NCI-H146 (cell line): ENCODE measurements around the gene MRPL36.

Experiments used
- DNase-seq: peaks from one replicate; lab custom pipeline; 2025; lab: John Stamatoyannopoulos, UW

Gene MRPL36

GRCh38 chr5:1764606-1764960, 35.1 kb downstream of the MRPL36 start:
- no peak for DNase-seq

DNA sequence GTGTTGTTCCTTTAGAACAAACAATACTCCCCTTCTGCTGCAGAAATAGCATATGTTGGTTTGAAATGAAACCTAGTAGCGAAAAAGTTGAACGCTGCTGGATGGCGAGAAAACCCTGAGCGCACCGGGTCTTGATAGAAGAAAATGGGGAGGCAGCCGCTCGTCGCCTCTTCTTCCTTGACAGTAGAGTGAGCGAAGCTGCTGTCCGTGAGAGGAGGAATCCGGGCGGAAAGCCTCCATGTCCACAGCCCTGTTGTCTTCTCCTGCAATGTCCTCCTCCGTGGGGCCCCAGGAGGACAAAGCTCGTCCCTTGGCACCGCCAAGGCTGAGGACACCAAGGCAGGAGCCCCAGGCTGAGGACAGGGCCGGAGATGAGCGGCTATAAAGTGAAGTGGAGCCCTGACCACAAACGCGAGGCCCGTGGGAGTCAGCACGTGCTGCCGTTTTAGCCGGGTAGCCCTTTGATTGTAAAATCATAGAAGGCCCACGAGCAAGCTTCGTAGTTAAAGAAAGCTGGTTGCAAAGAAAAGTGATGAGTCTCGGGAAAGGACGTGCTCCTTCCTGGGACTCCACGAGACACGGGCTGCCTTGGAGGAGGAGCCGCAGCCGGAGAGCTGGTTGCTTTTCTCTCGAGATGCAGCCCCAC, 35.6 kb downstream of the MRPL36 start:
- no peak for DNase-seq

DNA sequence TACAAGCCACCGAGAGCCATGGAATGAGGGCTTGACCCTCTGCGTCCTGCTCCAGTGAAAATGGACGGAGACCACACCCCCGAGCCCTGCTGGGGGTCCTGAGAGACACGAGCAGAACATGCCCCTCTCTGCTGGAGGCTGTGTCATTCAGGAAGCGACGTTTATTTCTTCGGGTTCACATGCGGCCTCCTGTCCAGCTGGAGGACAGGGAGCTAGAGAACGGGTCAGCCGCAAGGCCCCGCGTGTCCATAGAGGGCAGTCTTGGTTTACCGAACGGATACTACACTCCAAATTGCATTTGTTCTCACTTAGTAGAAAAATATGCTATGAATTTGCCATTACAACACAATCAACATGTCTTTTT, 36.1 kb downstream of the MRPL36 start:
- DNase-seq: peak; percentile 29

- no peak for DNase-seq
These were observed 36.6 kb downstream of the MRPL36 start for GRCh38 chr5:1762883-1763547.

DNA sequence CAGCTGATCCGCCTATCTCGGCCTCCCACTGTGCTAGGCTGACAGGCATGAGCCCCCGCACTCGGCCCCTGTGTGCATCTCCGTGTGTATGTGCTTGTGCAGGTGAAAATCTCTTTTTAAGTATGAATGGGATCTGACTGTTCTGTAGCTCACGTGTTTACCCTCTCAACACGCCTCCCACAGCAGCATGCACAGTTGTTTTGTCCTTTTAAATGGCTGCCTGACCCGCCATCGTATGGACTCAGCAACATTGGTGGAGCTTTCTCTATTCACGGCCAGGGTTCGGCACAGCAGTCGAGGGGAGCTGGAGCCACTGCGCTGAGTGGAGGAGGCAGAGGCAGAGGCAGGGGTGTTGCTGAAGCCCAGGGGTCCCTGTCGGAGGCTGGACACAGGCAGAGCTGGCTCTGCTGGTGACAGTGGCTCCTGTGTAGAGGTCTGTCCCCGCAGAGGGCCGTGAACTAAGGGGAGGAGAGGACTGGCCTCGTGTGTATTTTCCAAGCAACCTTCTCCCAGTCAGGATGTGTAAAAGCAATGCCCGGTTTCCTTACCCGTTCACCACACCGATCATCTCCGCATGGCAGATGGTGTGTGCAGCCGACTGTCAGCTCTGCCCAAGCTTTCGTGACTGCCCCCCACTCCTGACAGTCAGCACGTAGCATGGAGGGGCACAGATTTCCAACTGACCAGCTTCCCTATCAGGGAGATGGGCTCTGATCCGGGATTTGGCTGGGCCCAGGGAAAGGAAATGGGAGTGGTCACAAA, 37.3 kb downstream of the MRPL36 start:
- DNase-seq: no peak

DNA sequence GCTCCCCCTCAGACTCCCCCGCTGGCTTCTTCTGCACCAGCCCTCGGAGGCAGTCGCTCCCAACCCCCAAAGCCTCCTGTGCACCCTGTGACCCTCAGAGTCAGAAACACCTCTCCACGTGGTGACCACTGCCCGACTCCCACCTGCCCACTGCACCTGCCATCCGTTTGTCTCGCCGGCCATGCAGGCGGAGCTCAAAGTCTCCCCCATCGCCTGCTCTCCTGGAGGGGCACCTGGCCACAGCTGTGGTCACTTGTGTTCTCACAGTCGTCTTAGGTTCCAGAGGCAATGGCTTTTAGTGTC, 38.2 kb downstream of the MRPL36 start:
- no peak for DNase-seq

GRCh38 chr5:1760656-1761452, 38.8 kb downstream of the MRPL36 start:
- DNase-seq: no peak

- no peak for DNase-seq
These were observed 39.4 kb downstream of the MRPL36 start for GRCh38 chr5:1760231-1760630.

GRCh38 chr5:1759378-1759970, 40.2 kb downstream of the MRPL36 start:
- DNase-seq: no peak

DNA sequence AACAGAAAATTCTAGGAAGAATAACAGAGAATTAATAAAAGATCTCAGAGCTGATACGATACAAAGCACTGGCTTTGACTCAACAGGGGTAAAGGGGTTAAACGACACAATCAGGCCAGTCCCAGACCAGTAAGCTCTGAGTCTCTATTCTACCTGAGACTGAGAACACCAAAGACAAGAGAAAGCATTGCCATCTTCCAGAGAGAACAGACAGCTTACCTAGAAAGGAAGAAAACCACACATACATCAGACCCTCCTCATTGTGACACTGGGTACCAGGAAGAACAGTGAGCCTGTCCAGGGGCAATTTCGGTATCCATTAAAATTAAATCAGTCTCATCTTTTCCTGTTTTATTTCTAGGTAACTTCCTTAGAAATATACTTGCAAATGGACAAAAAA, 41.1 kb downstream of the MRPL36 start:
- no peak for DNase-seq

DNA sequence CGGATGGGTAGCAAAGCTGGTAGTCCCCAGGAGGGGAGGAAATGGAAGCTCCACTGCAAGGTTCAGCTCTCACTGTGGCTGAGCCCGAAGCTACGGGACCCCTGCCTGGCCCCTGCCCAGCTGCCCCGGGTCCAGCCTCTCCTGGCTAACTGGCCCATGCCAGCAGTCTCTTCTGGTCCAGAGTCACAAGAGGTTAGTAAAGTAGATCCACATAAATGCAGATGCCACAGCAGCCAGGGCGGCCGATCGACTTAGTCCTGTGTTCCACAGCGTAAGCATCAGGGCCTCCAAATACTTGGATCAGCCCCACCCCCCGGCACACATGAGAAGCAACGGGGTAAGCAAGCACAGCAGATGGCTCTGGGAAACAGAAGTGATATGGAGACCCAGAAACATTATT, 42.1 kb downstream of the MRPL36 start:
- no peak for DNase-seq

DNA sequence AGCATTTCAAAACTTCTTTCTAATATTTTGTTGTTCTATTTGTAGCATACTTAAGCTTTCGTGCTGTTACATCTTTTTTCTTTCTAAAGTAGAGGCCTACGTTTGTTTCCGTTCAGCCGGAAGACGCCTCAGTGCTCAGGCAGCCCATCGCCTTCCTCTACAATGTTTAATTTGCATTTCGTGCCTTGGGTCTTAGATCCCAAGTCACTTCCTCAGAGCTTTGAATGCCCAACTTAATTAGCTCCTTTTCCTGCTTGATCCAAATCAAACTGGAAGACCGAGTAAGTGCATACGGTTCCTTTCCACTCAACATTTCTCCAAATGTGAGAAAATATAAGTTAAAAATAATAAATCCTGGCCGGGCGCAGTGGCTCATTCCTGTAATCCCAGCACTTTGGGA, 43.2 kb downstream of the MRPL36 start:
- no peak for DNase-seq

DNA sequence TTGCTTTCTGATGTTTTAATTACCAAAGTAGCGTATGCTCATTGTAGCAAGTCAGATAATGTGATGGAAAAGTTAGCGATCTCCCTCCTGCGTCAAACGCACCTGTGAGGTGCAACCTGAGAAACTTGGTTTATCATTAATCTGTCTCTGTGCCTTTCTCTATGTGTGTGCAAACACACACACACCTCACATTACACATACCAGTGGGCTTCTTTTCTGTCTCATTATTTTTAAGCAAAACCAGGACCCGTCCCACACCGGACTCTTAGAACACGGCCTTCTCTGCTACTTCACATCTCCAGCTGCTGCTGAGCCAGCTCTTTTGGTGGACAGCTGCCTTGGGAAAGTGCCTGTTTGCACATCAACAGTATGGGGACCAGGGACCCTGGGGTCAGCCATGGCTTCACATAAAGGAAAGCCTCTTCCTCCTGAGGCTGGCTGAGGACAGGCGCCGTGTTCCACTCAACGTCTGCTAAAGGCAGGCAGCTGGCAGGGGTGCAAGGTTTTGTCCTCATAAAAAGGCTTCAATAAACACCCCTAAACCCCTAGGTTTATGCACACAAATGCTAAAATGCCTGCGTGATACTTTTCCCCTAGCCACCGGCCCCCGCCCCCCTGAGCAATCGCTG, 44.2 kb downstream of the MRPL36 start:
- no peak for DNase-seq

DNA sequence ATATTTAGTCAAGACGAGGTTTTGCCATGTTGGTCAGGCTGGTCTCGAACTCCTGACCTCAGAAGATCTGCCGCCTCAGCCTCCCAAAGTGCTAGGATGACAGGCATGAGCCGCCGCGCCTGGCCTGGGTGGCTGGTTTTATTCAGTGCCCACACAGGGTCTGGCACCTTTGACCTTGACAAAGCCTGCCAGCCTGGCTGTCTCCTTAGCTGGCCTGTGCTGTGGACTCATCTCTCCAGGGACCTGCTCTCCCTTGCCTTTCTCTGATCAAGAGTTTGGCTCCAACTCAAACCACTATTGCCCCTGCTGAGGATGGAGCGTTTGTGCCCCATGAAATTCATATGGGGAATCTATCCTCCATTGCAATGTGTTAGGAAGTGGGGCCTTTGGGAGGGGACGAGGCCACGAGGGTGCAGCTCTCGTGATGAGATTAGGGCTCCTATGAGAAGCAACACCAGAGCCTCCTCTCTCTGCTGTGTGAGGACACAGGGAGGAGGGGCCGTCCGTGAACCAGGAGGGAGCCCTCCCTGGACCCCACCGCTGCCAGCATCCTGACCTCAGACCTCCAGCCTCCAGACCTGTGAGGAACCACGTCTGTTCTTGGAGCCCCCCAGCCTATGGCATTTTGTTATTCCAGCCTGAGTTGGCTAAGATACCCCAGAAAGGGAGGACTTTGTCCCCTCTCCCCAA, 45.0 kb downstream of the MRPL36 start:
- DNase-seq: no peak

- DNase-seq: no peak
These were observed 46.1 kb downstream of the MRPL36 start for GRCh38 chr5:1753490-1753889.

DNA sequence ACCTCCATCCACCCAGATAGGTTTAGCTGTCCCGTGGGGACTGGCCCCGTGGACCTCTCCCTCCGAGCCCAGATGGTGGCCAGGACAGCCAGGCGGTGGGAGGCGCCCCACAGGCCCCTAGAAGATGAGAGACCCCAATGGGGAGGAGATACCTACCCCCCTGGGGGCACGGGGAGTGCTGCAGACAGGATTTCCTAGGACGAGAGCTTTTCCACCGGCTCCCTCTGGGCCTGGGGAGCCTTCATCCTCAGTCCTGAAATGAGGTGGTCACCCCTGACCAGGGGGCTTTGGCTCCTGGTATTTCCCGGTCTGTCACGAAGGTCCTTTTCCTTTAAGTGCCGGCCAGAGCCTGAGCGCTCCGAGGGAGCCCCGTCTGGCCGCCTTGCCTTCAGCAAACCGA, 46.8 kb downstream of the MRPL36 start:
- DNase-seq: no peak

DNA sequence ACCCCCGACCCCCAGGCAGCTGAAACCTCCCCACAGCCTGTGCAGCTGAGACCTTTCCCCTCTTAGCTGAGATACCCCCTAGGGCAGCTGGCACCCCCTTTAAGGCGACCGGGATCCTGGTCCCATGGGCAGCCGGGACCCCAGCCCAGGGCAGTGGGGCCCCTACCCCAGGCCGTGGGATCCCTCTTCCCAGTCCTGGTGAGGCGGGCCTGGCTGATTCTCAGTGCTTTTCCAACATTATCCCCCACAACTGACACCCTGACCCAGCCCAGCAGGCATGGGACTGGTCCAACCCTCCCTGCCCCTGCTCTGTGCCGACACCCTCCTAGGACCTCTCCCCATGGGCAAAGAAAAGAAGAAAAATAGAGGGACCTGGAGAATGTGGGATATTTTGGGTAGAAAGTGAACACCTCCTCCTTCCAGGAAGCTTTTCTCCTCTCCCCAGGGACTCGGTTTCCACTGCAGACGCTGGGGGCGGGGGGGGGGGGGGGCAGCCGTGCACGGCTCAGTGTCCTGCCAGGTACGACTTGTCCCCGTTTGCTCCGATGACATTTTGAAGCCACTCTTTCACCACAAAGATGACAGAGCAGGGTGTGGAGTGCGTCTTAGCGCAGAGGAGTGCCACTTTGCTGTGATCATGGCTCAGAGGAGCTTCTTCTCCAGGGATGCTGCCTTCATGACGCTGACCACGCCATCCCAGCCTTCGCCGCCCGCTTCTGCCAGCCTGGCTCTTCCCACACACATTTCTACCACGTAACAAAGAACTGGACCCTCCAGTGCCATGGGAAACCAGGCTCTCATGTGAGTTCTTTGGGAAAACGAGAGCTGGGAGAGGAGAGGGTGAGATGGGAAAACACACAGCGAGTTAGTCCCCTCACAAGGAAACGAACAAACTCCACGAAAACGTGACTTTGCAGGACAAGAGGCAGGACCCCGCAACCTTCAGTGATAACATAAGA, 47.5 kb downstream of the MRPL36 start:
- no peak for DNase-seq

- DNase-seq: no peak
These were observed 48.4 kb downstream of the MRPL36 start for GRCh38 chr5:1751026-1751863.

- DNase-seq: no peak
These were observed 49.2 kb downstream of the MRPL36 start for GRCh38 chr5:1750469-1750868.
